GM12878 (cell line): ENCODE results near the gene EIF4B. TPM values are rescaled to one million over a fixed set of nuclear protein-coding genes. Genes with fewer than 3 reads are reported as not detected.

Experiments used
- BACH1 ChIP-seq: fragments of 450-650 bp; IDR thresholded peaks from 2 replicates; pipeline ENCODE4 v1.6.1; 2017; ENCODE audit warnings: mild to moderate bottlenecking, borderline replicate concordance
- BCLAF1 ChIP-seq: fragments of 450-650 bp; IDR thresholded peaks from 2 replicates; pipeline ENCODE4 v1.6.1; 2017; ENCODE audit warnings: antibody characterized with exemption, mild to moderate bottlenecking, moderate library complexity
- E2F8 ChIP-seq: fragments of 450-650 bp; IDR thresholded peaks from 2 replicates; pipeline ENCODE4 v1.6.1; 2018; ENCODE audit warnings: mild to moderate bottlenecking, low read depth, moderate library complexity; ENCODE audit not compliant: partially characterized antibody
- EED ChIP-seq: sonication (generic); IDR thresholded peaks from 2 replicates; pipeline ENCODE4 v1.6.1; 2016; ENCODE audit warnings: antibody characterized with exemption, low read depth
- ELK1 ChIP-seq: IDR thresholded peaks from 2 replicates; pipeline ENCODE4 v1.6.1; 2012; ENCODE audit warnings: low read depth, low read length, improper control_type of control experiment
- ESRRA ChIP-seq: IDR thresholded peaks from 2 replicates; pipeline ENCODE4 v1.6.1; 2012; ENCODE audit warnings: mild to moderate bottlenecking, low read length, improper control_type of control experiment
- FOS ChIP-seq: IDR thresholded peaks from 3 replicates; pipeline ENCODE4 v1.6.1; 2011; ENCODE audit warnings: borderline replicate concordance; ENCODE audit not compliant: insufficient read length; ENCODE audit errors: extremely low read depth
- HDAC6 ChIP-seq: fragments of 200-600 bp; sonication (generic); IDR thresholded peaks from one replicate; pipeline ENCODE4 v1.8.0; 2017; ENCODE audit warnings: antibody characterized with exemption; ENCODE audit not compliant: unreplicated experiment
- KLF5 ChIP-seq: fragments of 450-650 bp; IDR thresholded peaks from 2 replicates; pipeline ENCODE4 v1.6.1; 2014; ENCODE audit warnings: mild to moderate bottlenecking; ENCODE audit not compliant: partially characterized antibody
- MEF2A ChIP-seq: IDR thresholded peaks from 2 replicates; pipeline ENCODE4 v1.6.1; 2011; ENCODE audit warnings: low read depth, mild to moderate bottlenecking, low read length, moderate library complexity; ENCODE audit not compliant: insufficient read depth
- MTA2 ChIP-seq: fragments of 450-650 bp; IDR thresholded peaks from 2 replicates; pipeline ENCODE4 v1.6.1; 2016; ENCODE audit warnings: low read depth, mild to moderate bottlenecking, moderate library complexity
- MTA3 ChIP-seq: IDR thresholded peaks from 2 replicates; pipeline ENCODE4 v1.6.1; 2012; ENCODE audit warnings: low read length, inconsistent platforms, borderline replicate concordance
- MYB ChIP-seq: fragments of 150-350 bp; IDR thresholded peaks from 2 replicates; pipeline ENCODE4 v1.6.1; 2014; ENCODE audit warnings: mild to moderate bottlenecking, low read depth, low read length, borderline replicate concordance
- SIN3A ChIP-seq: IDR thresholded peaks from 2 replicates; pipeline ENCODE4 v1.6.1; 2012; ENCODE audit warnings: low read depth, low read length, improper control_type of control experiment
- SMC3 ChIP-seq: IDR thresholded peaks from 2 replicates; pipeline ENCODE4 v1.6.1; 2011; ENCODE audit warnings: low read length, improper control_type of control experiment, borderline replicate concordance
- SREBF2 ChIP-seq: IDR thresholded peaks from 2 replicates; pipeline ENCODE4 v1.6.1; 2012; ENCODE audit warnings: mild to moderate bottlenecking, low read length
- TARDBP ChIP-seq: IDR thresholded peaks from 2 replicates; pipeline ENCODE4 v1.6.1; 2016; ENCODE audit warnings: borderline replicate concordance
- YBX1 ChIP-seq: fragments of 450-650 bp; IDR thresholded peaks from 2 replicates; pipeline ENCODE4 v1.6.1; 2016; ENCODE audit warnings: antibody characterized with exemption
- ZNF622 ChIP-seq: fragments of 450-650 bp; IDR thresholded peaks from 2 replicates; pipeline ENCODE4 v1.6.1; 2017; ENCODE audit warnings: mild to moderate bottlenecking, inconsistent platforms
- polyA plus RNA-seq, 11 experiments: library from polyadenylated mRNA; depleted of rRNA in 4 of 11; unstranded in 6 of 11; stranded (reverse) in 5 of 11; fragments of >200 nt; fragmentation: Nextera tagmentation in 4 of 11; fragmentation: Illumina TruSeq in 1 of 11; extraction: Ambion mirVana in 4 of 11; extraction: Trizol in 1 of 11; gene quantifications; 1 replicate in 1 of 11; 2 replicates in 10 of 11; pipeline versions ENCODE4 v1.2.1 to v1.2.3, GENCODE V29; 2011 to 2016; ENCODE audit warnings: inconsistent platforms in 2 of 11, missing spikeins in 2 of 11, low read depth in 1 of 11
- total RNA-seq, 4 experiments: library from RNA; depleted of rRNA in 3 of 4; stranded (reverse); fragments of >200 nt in 3 of 4; fragmentation: Illumina TruSeq in 1 of 4; extraction: Trizol in 1 of 4; gene quantifications; 2 replicates each; pipeline versions ENCODE4 v1.2.1 to v1.2.3, GENCODE V29; 2013 to 2021
- TF ChIP-seq, protein P1 (sequence below): fragments of 150-350 bp; IDR thresholded peaks from 2 replicates; pipeline ENCODE4 v1.6.1; 2016; ENCODE audit warnings: low read depth, low read length

Gene EIF4B
- total and polyA plus RNA-seq, 10 of the 15 experiments (the other 5 are each of a cell fraction or from before 2014, with no cell fraction given), result 123 to 752 (median 431) TPM

- no peak for TF ChIP-seq ELK1
- TF ChIP-seq MEF2A, result no peak
- no peak for TF ChIP-seq ZNF622
- peak; percentile 78 for TF ChIP-seq SMC3
- no peak for TF ChIP-seq YBX1
- TF ChIP-seq ESRRA, result no peak
- no peak for TF ChIP-seq BCLAF1
- TF ChIP-seq BACH1, result no peak
- TF ChIP-seq SREBF2, result no peak
- no peak for TF ChIP-seq SIN3A
- TF ChIP-seq TARDBP, result no peak
- TF ChIP-seq E2F8, result no peak
- no peak for TF ChIP-seq MTA3
- TF ChIP-seq KLF5, result no peak
- peak; percentile 35; the same call in 1 of the 2 replicates for TF ChIP-seq EED
- no peak for TF ChIP-seq FOS
- no peak for TF ChIP-seq HDAC6
- no peak for TF ChIP-seq MTA2
- no peak for TF ChIP-seq MYB
- TF ChIP-seq, protein P1, sequence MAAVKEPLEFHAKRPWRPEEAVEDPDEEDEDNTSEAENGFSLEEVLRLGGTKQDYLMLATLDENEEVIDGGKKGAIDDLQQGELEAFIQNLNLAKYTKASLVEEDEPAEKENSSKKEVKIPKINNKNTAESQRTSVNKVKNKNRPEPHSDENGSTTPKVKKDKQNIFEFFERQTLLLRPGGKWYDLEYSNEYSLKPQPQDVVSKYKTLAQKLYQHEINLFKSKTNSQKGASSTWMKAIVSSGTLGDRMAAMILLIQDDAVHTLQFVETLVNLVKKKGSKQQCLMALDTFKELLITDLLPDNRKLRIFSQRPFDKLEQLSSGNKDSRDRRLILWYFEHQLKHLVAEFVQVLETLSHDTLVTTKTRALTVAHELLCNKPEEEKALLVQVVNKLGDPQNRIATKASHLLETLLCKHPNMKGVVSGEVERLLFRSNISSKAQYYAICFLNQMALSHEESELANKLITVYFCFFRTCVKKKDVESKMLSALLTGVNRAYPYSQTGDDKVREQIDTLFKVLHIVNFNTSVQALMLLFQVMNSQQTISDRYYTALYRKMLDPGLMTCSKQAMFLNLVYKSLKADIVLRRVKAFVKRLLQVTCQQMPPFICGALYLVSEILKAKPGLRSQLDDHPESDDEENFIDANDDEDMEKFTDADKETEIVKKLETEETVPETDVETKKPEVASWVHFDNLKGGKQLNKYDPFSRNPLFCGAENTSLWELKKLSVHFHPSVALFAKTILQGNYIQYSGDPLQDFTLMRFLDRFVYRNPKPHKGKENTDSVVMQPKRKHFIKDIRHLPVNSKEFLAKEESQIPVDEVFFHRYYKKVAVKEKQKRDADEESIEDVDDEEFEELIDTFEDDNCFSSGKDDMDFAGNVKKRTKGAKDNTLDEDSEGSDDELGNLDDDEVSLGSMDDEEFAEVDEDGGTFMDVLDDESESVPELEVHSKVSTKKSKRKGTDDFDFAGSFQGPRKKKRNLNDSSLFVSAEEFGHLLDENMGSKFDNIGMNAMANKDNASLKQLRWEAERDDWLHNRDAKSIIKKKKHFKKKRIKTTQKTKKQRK, result no peak
Measured at GRCh38 chr12:53065975-53066931, 60.0 kb downstream of the EIF4B start (continued).
